Activated CD8-positive, alpha-beta memory T cell treated with anti-CD3 and anti-CD28 coated beads, Interleukin-2, amount 50 U/mL, for 1 hour (primary cell): Measurements from ENCODE around the gene LYSMD3.
A peak's percentile ranks its signal among the peaks of the same experiment; 100 is the strongest.

Source experiments
- DNase-seq: peaks from one replicate; pipeline ENCODE4 v3.0.0-alpha.2; 2020; ENCODE audit errors: extremely low read depth

Gene LYSMD3

GRCh38 chr5:90480699-90481098, 48.7 kb downstream of the LYSMD3 start:
- DNase-seq: no peak

DNA sequence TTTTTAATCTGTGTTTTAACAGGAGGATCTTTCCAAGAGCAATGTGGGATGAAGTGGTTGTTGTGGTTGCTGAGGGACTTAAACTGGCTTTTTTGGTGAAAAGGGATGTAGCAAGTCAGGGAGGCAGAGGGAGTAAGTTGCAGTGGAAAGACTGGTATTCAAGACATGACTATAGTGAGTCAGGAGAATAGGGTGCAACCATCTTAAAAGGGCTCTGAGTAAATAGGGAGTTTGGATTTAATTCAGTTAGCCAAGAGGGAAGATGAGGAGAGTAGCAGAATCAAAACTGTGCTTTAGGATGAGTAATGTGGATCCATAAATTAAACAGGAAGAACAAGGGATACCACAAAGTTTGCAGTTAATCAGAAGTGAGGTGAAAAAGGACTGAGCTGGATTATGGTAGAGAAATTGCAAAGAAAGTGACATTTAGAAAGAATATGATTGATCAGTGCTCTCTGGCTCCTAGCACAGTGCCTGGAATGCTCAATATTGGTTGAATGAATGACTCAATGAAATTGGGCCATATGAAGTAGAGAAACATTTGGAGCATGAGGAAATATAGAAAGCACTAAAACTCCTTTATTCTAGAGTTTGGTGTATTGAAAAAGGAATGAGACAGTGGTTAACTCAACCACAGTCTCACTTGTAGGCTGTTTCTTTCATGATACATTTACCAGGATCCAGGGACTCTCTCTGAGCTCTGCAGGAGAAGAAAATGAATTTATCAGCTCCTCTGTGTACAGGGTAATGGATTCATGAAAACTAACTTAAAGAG, 49.6 kb downstream of the LYSMD3 start:
- no peak for DNase-seq

DNA sequence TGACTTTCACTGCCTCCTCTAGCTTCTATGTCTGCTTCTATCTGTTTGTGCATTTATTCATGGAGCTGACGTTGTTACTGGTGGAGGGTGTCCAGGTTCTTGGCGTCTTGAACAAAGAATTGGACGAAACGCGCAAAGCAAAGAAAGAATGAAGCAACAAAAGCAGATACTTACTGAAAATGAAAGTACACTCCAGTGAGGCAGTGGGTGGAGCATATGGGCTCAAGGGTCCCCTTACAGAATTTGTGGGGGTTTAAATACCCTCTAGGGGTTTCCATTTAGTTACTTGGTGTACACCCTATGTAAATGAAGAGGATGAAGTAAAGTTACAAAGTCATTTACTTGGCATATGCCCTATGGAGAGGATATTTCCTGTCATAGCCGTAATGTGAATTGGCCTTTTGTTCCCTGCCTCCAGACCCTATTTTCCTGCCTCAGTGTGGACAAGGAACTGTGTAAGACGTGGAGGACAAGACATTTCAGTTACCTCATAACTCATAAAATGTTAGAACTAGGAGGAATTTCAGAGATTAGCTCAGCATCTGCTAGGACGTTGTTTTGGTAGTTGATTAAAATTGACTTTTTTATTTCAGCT, 51.7 kb downstream of the LYSMD3 start:
- no peak for DNase-seq

DNA sequence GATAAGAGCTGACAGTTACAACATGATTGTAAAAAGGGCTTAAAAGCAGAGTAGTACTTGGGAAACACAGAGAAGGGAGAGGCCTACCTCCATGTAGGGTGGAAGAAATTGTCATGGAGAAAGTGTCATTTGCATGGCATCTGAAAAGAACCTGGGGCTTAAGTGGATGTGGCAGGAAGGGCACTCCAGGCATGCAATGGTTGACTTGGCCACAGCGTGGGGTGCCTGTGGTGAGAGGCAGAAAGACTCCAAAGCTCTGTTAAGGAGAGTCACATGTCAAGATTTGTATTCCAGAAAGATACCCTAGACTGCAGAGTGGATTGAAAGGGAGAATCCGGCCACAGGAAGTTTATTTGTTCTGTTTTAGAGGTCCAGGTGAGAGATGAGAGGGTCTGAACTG, 52.3 kb downstream of the LYSMD3 start:
- DNase-seq: no peak

DNA sequence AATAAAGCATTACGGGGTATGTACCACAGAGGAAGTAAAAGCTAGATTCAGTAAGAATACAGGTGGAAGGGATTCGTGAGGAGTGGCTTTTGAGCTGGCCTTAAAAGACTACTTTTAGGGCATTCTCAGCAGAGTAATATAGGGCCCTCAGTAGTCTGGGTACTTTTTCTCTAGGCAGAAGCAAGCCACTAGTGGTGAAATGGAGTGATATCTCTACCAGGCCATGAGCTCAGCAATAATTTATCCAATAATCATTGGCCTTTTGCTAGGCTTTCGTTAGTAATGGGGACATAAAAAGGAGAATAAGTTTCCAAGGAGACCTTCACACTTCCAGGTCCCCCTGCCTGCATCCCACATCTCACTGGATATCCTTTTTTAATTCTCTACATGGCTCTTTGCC, 53.0 kb downstream of the LYSMD3 start:
- no peak for DNase-seq

- DNase-seq: no peak
Measured at GRCh38 chr5:90475436-90475980, 53.9 kb downstream of the LYSMD3 start.

DNA sequence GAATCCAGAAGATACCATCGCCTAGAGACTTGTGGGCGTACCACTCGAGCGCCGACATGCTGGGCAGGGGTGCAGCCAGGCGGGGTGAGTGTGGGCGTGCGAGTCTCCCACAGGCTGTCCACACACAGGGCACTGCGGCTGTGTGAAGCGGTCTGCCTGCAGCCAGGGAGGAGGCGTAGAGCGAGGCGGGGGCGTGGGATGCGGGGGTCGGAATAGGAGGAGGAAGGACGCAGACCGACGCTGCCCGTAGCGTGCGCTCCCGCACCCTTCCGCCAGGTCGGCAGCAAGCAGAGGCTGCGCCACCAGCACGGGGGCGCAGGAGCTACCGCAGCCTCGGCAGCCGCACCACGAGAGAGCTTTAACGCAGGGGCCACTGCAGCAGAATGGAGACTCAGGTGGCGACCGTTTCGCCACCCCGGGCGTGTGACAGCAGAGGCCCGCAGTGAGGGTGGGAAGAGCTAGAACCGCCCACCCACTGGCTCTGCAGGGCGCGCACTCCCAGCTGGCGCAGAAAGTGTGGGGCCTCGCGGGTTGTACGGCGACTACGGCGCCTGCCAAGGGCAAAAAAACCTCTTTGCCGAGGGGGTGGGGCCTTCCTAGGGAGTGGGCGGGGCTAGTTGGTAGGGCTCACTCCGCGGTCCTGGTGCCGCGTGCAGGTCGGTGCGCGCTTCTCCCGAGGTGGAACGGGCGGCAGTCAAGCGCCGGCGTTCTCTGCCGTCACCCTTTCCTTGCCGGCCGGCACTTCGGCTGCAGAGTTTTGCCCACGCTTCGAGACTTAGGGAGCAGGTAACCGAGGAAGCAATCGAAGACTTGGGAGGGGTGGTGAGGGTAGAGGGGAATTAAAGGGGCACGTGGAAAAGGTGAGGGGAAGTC, 54.9 kb downstream of the LYSMD3 start, which contains the start of the genes MBLAC2 and POLR3G:
Gene MBLAC2, minus strand, starts transcription at position 537 of the 873 bp plus-strand sequence. Its CDS starts 479 bp downstream, at position 58.
Gene POLR3G, plus strand, starts transcription at position 630 of the 873 bp plus-strand sequence. CDS start 10,704 bp downstream, outside the sequence.
- DNase-seq: peak; percentile 79

DNA sequence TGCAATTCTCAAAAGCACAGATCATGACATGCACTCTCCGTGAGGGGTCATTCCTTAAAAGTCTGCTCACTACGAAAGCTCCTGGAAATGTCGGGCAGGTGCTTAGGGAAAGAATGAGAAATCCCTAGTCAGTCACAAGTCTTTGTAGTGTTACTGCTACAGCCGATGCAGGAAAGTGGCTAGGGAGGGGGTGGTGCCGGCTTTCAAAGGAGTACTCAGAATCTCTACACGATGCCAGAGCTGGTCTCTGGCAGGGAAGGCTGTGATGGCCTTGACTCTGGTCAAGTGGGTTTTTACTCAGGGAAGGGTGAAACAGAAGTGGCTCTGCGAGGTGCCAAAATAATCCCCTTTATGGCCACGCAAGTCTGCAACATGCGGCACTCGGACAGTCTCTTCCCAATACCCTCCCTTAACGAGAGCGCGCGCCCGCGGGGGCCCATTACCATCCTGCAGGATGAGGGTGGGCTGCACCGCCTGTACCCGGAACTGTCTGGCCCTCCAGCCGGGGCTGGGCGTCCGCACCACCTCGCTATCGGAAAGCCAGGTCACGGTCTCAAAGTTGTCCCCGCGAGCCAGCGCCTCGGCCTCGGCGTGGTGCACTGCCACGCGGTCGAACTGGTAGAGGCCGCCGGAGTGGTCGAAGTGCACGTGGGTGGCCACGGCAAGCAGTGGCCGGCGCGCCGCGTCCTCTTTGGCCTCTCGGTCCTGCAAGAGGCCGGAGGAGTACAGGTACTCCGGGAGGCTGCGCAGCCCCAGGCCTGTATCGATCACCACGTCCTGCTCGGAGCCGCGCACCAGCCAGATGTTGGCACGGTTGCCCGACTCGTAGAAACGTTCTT, 55.8 kb downstream of the LYSMD3 start:
- no peak for DNase-seq

GRCh38 chr5:90472783-90473395, 56.5 kb downstream of the LYSMD3 start:
- no peak for DNase-seq
